ENCODE data around the gene GINS1.

GINS1 gene

DNA sequence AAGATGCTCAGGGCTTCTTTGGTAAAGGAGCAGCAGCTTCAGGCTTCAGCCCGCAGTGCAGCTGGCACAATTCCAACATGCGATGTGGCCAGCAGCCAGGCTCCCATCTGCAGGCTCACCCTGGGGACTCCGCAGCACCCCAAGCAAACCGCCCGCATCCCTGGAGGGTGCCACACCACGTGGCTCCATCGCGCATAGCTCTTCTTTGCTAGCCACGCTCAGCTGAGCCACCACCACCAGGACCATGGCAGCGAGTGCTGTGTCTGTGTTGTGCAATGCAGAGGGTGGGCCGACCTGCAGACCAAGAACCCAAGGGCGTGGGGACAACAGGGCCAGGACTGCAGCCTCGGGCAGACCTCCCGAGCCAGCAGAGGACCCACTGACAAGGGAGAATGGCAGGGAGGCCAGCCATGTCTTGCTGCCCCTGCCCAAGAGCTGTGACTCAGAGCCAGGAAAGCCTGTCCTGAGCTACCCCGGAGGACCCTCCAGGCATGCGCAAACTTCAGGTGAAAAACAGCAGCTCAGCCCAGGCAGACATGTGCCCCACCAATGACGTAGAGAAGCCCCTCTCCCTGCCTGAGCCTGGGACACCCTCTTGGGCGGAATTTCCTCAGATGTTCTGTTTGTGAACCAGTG, 87.8 kb downstream of the GINS1 start:
- H3K4me3 ChIP-seq (ENCODE audit: low read depth, low read length), result no peak overlapping the region
- TF ChIP-seq, protein P1, sequence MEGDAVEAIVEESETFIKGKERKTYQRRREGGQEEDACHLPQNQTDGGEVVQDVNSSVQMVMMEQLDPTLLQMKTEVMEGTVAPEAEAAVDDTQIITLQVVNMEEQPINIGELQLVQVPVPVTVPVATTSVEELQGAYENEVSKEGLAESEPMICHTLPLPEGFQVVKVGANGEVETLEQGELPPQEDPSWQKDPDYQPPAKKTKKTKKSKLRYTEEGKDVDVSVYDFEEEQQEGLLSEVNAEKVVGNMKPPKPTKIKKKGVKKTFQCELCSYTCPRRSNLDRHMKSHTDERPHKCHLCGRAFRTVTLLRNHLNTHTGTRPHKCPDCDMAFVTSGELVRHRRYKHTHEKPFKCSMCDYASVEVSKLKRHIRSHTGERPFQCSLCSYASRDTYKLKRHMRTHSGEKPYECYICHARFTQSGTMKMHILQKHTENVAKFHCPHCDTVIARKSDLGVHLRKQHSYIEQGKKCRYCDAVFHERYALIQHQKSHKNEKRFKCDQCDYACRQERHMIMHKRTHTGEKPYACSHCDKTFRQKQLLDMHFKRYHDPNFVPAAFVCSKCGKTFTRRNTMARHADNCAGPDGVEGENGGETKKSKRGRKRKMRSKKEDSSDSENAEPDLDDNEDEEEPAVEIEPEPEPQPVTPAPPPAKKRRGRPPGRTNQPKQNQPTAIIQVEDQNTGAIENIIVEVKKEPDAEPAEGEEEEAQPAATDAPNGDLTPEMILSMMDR (conservative IDR thresholded peaks at IDR 0.05; ENCODE audit: low read depth, low read length), result no peak

DNA sequence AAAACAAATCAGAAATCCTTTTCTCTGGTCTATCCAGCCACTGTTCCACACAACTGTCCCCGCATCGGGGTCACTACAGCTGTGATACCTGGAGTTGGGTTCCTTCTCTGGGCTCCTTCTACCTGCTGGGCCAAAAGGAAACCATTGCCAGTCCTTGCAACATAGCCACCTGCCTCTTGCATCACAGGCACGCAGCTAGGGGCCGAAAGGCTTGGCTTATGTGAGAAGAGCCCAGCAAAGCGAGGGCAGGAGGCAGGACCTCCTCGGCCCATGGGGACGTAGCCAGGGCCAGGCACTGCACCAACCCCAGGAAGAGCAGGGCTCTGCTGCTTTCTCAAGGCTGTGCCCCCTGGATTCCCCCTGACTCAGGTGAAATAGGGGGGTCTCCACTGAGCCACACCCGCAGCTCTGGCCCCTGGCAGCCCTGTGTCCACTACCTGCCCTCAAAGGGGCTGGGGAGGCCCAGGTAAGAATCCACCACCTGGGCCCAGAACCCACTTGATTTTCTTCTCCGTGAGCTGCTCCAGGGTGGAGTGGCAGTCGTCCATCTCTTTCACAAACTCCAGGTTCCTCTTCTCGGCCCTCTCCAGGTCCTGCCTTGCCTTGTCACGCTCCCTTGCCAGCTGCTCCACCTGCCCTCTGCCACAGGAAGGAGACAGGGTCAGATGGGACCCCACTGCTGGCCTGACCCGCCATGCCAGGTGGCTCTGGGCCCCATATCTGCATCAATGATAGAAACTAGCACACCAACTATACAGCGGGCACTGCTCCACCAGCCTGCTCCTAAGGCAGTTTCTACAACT, 88.9 kb downstream of the GINS1 start:
- no peak for DNase-seq (ENCODE audit: low read depth)
- TF ChIP-seq, protein P1 (conservative IDR thresholded peaks at IDR 0.05; ENCODE audit: low read depth, low read length), result no peak
- no peak overlapping the region for H3K4me3 ChIP-seq (ENCODE audit: low read depth, low read length)

More for the DNA sequence above, 87.8 kb downstream of the GINS1 start:
- no peak for DNase-seq (ENCODE audit: low read depth)

DNA sequence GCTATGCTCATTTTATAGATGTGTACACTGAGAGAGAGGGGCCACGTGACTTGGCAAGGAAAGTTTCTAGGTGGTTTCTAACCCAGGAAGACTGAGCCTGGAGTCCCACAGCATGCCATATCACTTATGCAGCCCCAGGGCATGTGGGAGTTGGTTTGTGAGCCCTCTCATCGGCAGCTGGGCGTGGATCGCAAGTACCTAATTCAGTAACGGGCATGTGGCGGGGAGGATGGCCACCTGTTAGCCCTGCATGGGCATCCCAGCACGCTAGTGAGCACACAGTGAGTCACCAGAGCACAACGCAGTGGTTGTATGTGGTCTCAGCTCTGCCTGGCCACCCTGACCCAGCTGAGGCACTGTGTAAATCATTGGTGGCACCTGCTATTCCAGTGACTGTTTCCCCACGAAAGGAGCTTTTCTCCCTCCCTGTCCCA, 89.5 kb downstream of the GINS1 start:
- no peak for DNase-seq (ENCODE audit: low read depth)
- TF ChIP-seq, protein P1 (conservative IDR thresholded peaks at IDR 0.05; ENCODE audit: low read depth, low read length), result no peak
- H3K4me3 ChIP-seq (ENCODE audit: low read depth, low read length), result no peak overlapping the region

DNA sequence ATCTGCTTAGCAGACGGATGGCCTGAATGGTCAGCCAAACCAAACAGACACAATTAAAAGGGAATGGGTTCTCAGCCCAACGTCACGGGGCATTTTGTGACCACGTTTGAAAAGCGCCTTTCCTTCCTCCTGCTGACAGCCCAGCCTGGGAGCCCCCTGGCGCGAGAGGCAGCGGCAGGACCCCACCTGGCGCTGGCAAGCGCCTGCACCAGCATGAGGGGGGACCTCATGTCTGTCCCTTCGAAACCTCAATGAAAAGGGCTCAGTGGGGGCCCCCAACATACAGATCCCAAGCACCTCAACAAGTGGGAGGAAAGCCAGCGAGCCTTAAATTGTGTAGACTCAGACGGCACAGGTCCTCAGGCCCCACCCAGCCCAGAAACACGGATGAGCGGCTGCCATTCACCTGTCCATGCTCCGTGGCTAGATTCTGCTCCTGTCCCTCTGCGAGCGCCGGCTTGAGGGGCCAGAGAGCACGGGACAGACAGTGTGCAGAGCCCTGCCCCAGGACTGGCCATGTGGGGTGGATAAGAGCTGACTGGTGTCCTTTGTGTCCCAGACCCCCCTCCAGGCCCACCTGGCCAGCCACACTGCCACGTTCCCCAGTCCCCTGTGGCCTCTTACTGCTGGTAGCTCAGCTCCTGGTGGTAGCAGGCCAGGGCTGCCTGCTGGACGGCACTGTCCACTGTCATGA, 90.3 kb downstream of the GINS1 start:
- no peak overlapping the region for H3K4me3 ChIP-seq (ENCODE audit: low read depth, low read length)
- DNase-seq (ENCODE audit: low read depth), result no peak
- TF ChIP-seq, protein P1 (conservative IDR thresholded peaks at IDR 0.05; ENCODE audit: low read depth, low read length), result no peak
